ENCODE measurements around the gene REM1.
"Not testable (repeated sequence)": the region's sequence is repeated elsewhere in the genome, so short reads cannot be mapped to it uniquely, and the experiment has no call there.

Gene REM1

GRCh38 chr20:31446084-31446819 lies 28.8 kb upstream of the REM1 start:
- no peak for DNase-seq (ENCODE audit: low spot score)
- in situ Hi-C loops (cut with MboI; ENCODE audit: low pct_unique_long_range_greater_than_20kb, low sequenced_read_pairs, unreplicated experiment), result no loop called here
- no peak for TF ChIP-seq CTCF (IDR thresholded peaks at IDR 0.05; ENCODE audit: extremely low read depth, insufficient read depth, missing control alignments)

- DNase-seq (ENCODE audit: low spot score), result no peak
- in situ Hi-C loops (cut with MboI; ENCODE audit: low pct_unique_long_range_greater_than_20kb, low sequenced_read_pairs, unreplicated experiment), result loop anchor here (10.0 kb wide), 1 partner anchor 55 kb away; no protein-coding TSS in a partner anchor
- no peak for TF ChIP-seq CTCF (IDR thresholded peaks at IDR 0.05; ENCODE audit: extremely low read depth, insufficient read depth, missing control alignments)
Observed at GRCh38 chr20:31449511-31450414, 25.3 kb upstream of the REM1 start.

GRCh38 chr20:31452575-31452974 lies 22.5 kb upstream of the REM1 start:
- in situ Hi-C loops (cut with MboI; ENCODE audit: low pct_unique_long_range_greater_than_20kb, low sequenced_read_pairs, unreplicated experiment), result loop anchor here (10.0 kb wide), 1 partner anchor 52 kb away; no protein-coding TSS in a partner anchor
- DNase-seq (ENCODE audit: low spot score), result no peak
- TF ChIP-seq CTCF (IDR thresholded peaks at IDR 0.05; ENCODE audit: extremely low read depth, insufficient read depth, missing control alignments), result no peak

- TF ChIP-seq CTCF (IDR thresholded peaks at IDR 0.05; ENCODE audit: extremely low read depth, insufficient read depth, missing control alignments), result no peak
- DNase-seq (ENCODE audit: low spot score), result no peak
- in situ Hi-C loops (cut with MboI; ENCODE audit: low pct_unique_long_range_greater_than_20kb, low sequenced_read_pairs, unreplicated experiment), result loop anchor here (10.0 kb wide), 1 partner anchor 50 kb away; no protein-coding TSS in a partner anchor
Observed at GRCh38 chr20:31454361-31454760, 20.7 kb upstream of the REM1 start.

- DNase-seq (ENCODE audit: low spot score); in situ Hi-C loops (cut with MboI; ENCODE audit: low pct_unique_long_range_greater_than_20kb, low sequenced_read_pairs, unreplicated experiment): not testable (repeated sequence)
Observed at GRCh38 chr20:31470946-31471345, 4.1 kb upstream of the REM1 start.

GRCh38 chr20:31472395-31473330 lies 2.4 kb upstream of the REM1 start:
- TF ChIP-seq CTCF (IDR thresholded peaks at IDR 0.05; ENCODE audit: extremely low read depth, insufficient read depth, missing control alignments), result no peak
- in situ Hi-C loops (cut with MboI; ENCODE audit: low pct_unique_long_range_greater_than_20kb, low sequenced_read_pairs, unreplicated experiment), result no loop called here
- DNase-seq (ENCODE audit: low spot score), result no peak

Measured in GM13977 (cell line).